Mucosa of rectum (tissue), 2 donors: ENCODE measurements around the gene PRKAG3.

Source experiments
- H3K27ac ChIP-seq, 2 donors: one replicate each; pipeline ENCODE4 v1.7.0; 2013; ENCODE audit warnings: inconsistent platforms in 2 of 2, low read depth in 2 of 2, low read length in 2 of 2
- H3K27me3 ChIP-seq, 2 donors: one replicate each; pipeline ENCODE4 v1.7.0; 2013; ENCODE audit warnings: low read length in 2 of 2; ENCODE audit not compliant: control insufficient read depth in 2 of 2, insufficient read depth in 2 of 2
- H3K36me3 ChIP-seq, 2 donors: one replicate each; pipeline ENCODE4 v1.7.0; 2013; ENCODE audit warnings: low read length in 2 of 2; ENCODE audit not compliant: control insufficient read depth in 2 of 2, insufficient read depth in 2 of 2
- H3K4me1 ChIP-seq, 2 donors: one replicate each; pipeline ENCODE4 v1.7.0; 2013; ENCODE audit warnings: low read length in 2 of 2, mild to moderate bottlenecking in 1 of 2; ENCODE audit not compliant: control insufficient read depth in 2 of 2, insufficient read depth in 2 of 2
- H3K4me3 ChIP-seq, 2 donors: one replicate each; pipeline ENCODE4 v1.7.0; 2013; ENCODE audit warnings: low read length in 2 of 2
- H3K9ac ChIP-seq, 2 donors: one replicate each; pipeline ENCODE4 v1.7.0; 2013; ENCODE audit warnings: low read length in 2 of 2, low read depth in 1 of 2, mild to moderate bottlenecking in 1 of 2
- H3K9me3 ChIP-seq, 2 donors: one replicate each; pipeline ENCODE4 v1.7.0; 2013; ENCODE audit warnings: low read length in 2 of 2; ENCODE audit not compliant: control insufficient read depth in 2 of 2
- donor health status: healthy.
- donor health status: Normal muscosa, but diverticular disease.

PRKAG3 gene

DNA sequence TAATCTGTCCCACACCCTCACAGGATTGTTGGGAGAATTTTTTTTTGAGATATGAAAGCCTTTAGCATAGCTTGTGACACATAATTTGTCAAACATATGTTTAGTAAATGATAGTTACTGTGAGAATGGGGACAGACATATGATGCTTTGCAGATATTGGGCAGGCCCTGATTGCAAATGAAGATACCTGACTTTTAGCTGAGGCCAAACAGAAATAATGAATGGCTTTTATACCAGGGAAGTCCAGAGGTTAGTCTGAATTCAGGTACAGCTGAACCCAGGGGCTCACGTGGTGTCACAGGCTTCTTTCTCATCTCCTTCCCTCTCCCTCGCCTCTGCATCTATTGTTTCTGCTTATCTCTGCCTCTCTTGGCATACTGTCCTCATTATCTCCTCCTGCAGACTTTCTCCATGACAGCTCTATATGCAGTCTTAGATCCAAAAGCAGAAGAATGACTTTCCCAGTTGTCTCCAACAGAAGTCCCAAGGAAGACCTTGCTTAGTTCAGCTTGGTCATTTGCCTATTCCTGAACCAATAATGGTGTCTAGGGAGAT is 44.2 kb upstream of the PRKAG3 start:
- peaks cover 7 to 11% of the 10 kb centered on the region in 2 donors for H3K4me1 ChIP-seq
- H3K9ac ChIP-seq = no peak overlapping the region
- H3K27me3 ChIP-seq = peaks cover 49 to 64% of the 10 kb centered on the region in 2 donors
- no peak overlapping the region for H3K27ac ChIP-seq
- no peak overlapping the region for H3K4me3 ChIP-seq
- H3K9me3 ChIP-seq = no peaks in the 10 kb centered on the region
- H3K36me3 ChIP-seq = no peaks in the 10 kb centered on the region

DNA sequence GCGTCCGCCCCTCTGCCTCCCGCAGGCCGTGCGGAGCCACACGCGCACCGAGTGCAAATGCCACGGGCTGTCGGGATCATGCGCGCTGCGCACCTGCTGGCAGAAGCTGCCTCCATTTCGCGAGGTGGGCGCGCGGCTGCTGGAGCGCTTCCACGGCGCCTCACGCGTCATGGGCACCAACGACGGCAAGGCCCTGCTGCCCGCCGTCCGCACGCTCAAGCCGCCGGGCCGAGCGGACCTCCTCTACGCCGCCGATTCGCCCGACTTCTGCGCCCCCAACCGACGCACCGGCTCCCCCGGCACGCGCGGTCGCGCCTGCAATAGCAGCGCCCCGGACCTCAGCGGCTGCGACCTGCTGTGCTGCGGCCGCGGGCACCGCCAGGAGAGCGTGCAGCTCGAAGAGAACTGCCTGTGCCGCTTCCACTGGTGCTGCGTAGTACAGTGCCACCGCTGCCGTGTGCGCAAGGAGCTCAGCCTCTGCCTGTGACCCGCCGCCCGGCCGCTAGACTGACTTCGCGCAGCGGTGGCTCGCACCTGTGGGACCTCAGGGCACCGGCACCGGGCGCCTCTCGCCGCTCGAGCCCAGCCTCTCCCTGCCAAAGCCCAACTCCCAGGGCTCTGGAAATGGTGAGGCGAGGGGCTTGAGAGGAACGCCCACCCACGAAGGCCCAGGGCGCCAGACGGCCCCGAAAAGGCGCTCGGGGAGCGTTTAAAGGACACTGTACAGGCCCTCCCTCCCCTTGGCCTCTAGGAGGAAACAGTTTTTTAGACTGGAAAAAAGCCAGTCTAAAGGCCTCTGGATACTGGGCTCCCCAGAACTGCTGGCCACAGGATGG is 42.0 kb upstream of the PRKAG3 start:
- no peak overlapping the region for H3K9ac ChIP-seq
- no peak overlapping the region for H3K4me3 ChIP-seq
- no peaks in the 10 kb centered on the region for H3K9me3 ChIP-seq
- no peaks in the 10 kb centered on the region for H3K36me3 ChIP-seq
- no peak overlapping the region for H3K27ac ChIP-seq
- H3K4me1 ChIP-seq = peaks cover 0 to 7% of the 10 kb centered on the region in 2 donors
- H3K27me3 ChIP-seq = peaks cover 46 to 66% of the 10 kb centered on the region in 2 donors

DNA sequence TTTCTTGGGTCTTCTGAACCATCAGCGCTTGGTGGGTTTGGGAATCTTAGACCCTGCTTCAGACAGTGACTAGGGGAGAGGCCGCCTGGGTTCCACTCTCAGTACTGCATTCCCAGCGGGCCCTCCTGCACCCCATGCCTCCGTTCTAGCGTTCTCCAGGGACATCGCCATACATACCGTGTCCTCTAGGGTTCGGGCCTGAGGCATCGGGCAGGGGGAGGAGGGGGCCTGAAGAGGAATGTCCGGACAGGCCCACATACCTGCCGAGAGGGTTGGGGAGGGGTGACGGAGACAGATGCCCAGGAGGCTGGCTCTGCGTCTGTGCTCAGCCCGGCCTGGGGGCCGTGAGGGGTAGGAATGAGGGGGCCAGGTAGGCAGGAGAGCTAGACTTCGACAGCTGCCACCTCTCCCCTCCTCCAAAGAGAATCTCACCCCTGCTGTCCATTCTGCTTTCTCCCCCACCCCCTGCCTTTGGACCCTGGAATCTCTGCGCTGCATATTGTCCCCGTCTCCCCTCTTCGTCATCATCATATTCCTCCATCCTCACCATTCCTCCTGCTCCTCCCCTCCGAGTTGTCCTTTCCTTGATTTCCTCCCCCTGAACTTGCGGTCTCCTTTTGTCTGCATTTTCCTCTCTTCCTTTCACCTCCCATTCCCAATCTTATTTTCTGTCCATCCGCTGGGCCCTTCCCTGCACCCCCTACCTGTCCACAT is 41.2 kb upstream of the PRKAG3 start:
- Histone ChIP-seq H3K9ac (no peak overlapping the region), H3K27me3 (peaks cover 41 to 68% of the 10 kb centered on the region in 2 donors), H3K4me3 (no peak overlapping the region), H3K36me3 (no peaks in the 10 kb centered on the region), H3K9me3 (no peaks in the 10 kb centered on the region), H3K4me1 (peaks cover 2 to 4% of the 10 kb centered on the region in 2 donors), H3K27ac (no peak overlapping the region)

DNA sequence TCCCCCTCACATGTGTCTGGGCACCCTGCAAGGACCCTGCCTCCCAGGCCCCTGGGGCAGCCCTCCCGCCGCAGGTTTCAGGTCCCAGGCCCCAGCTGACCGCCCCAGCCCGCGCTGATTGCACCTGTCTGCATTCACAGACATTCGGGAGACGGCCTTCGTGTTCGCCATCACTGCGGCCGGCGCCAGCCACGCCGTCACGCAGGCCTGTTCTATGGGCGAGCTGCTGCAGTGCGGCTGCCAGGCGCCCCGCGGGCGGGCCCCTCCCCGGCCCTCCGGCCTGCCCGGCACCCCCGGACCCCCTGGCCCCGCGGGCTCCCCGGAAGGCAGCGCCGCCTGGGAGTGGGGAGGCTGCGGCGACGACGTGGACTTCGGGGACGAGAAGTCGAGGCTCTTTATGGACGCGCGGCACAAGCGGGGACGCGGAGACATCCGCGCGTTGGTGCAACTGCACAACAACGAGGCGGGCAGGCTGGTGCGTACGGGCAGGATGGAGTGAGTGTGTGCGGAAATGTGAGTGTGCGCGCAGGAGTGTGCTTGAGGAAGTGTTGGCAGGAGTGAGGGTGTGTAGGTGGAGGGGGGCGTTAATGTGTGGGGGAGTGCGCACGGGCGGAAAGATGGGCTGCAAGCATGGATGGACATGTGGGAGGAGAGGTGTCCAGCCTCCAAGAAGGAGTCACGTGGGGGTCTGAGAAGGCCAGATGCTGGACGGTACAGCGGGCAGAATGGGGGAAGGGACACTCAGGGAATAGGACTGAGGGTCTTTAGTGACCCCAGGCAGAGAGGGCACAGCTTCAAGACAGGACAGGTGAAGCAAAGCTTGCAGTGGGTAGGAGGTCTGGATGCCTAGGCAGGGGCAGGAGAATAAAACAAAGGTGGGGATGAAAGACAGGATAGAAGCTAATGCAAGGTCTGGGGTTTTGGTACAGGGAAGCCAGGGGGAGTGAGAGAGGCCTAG is 40.0 kb upstream of the PRKAG3 start:
- Histone ChIP-seq H3K27ac (no peak overlapping the region), H3K36me3 (no peaks in the 10 kb centered on the region), H3K9ac (no peak overlapping the region), H3K9me3 (no peaks in the 10 kb centered on the region), H3K27me3 (peaks cover 37 to 61% of the 10 kb centered on the region in 2 donors), H3K4me1 (peaks cover 2 to 4% of the 10 kb centered on the region in 2 donors), H3K4me3 (peak overlapping the region; percentile 14 to 56)

DNA sequence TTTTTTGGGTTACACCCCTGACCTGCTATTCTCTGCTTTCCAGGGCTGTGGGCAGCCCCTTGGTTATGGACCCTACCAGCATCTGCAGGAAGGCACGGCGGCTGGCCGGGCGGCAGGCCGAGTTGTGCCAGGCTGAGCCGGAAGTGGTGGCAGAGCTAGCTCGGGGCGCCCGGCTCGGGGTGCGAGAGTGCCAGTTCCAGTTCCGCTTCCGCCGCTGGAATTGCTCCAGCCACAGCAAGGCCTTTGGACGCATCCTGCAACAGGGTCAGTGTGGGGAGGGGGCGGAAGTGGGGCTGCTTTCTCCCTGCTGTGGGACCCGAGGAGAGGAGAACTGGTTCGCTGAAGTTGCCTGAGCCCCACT is 39.4 kb upstream of the PRKAG3 start:
- H3K9ac ChIP-seq = no peak overlapping the region
- H3K36me3 ChIP-seq = no peaks in the 10 kb centered on the region
- peaks cover 2 to 4% of the 10 kb centered on the region in 2 donors for H3K4me1 ChIP-seq
- no peak overlapping the region for H3K27ac ChIP-seq
- peak overlapping the region; percentile 14 to 56 for H3K4me3 ChIP-seq
- H3K27me3 ChIP-seq = peaks cover 37 to 57% of the 10 kb centered on the region in 2 donors
- H3K9me3 ChIP-seq = no peaks in the 10 kb centered on the region

DNA sequence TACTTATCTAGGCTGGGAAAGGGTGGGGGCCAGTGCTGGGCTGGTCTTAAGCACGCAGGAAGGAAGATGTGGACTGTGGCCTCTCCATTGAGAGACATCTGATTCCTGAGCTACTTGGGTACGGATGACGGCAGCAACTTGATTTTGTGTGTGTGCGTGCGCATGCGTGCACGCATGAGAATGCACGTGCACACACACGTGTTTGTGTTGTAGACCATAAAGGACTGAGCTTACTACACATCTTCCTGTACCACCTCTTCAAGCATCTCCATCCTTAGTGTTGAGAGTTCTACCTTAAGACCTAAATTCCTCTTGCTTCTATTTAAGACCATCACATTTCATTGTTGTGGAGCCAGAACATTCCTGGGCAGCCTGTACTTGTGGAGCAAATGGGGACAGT is 37.5 kb upstream of the PRKAG3 start:
- Histone ChIP-seq H3K27me3 (peaks cover 33 to 58% of the 10 kb centered on the region in 2 donors), H3K27ac (no peak overlapping the region), H3K4me3 (no peak overlapping the region), H3K9ac (no peak overlapping the region), H3K4me1 (peaks cover 2 to 4% of the 10 kb centered on the region in 2 donors), H3K9me3 (no peaks in the 10 kb centered on the region), H3K36me3 (no peaks in the 10 kb centered on the region)

DNA sequence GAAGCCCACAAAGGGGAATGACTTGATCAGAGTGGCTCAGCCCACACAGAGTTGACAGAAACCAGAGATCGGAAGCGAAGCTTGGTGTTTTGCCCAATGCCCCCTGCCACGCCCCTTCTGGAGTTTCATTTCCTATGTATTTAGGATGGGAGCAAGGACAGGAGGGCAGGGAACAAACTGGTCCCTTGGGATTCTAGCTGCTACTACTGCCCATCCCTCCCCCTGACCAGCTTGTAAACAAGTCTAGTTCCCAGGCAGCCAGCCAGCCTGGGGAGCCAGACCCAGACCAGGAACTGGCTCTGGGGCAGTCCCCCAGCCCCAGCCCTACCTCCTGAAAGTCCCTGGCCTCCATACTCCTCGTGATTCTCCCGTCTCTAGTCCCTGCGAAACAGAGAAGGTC is 36.3 kb upstream of the PRKAG3 start:
- peaks cover 31 to 55% of the 10 kb centered on the region in 2 donors for H3K27me3 ChIP-seq

DNA sequence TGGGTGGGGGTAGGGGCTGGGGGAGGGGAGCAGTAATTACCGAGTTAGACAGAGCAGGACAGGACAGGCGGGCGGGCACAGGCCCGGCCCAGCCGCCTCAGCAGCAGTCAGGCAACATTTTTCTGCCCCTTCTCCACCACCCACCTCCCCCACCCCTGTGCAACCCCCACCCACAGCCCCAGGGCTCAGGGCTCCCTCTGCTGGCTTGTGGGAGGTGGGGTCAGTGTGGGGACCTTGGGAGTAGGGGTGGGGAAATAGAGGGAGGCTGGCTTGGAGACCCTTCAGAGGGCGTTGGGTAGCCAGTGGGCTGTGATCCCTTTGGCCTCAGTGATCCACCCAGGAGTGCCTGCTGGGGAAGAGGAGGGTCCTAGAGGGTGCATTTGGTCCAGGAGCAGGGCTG is 34.4 kb upstream of the PRKAG3 start:
- H3K9me3 ChIP-seq = no peaks in the 10 kb centered on the region
- H3K36me3 ChIP-seq = no peaks in the 10 kb centered on the region
- H3K4me3 ChIP-seq = no peak overlapping the region
- peaks cover 0 to 2% of the 10 kb centered on the region in 2 donors for H3K4me1 ChIP-seq
- no peak overlapping the region for H3K27ac ChIP-seq
- H3K9ac ChIP-seq = no peak overlapping the region
- H3K27me3 ChIP-seq = peaks cover 27 to 50% of the 10 kb centered on the region in 2 donors

More for the DNA sequence above, 36.3 kb upstream of the PRKAG3 start:
- Histone ChIP-seq H3K4me3 (no peak overlapping the region), H3K9ac (no peak overlapping the region), H3K9me3 (no peaks in the 10 kb centered on the region), H3K27ac (no peak overlapping the region), H3K36me3 (no peaks in the 10 kb centered on the region), H3K4me1 (peaks cover 2 to 4% of the 10 kb centered on the region in 2 donors)

DNA sequence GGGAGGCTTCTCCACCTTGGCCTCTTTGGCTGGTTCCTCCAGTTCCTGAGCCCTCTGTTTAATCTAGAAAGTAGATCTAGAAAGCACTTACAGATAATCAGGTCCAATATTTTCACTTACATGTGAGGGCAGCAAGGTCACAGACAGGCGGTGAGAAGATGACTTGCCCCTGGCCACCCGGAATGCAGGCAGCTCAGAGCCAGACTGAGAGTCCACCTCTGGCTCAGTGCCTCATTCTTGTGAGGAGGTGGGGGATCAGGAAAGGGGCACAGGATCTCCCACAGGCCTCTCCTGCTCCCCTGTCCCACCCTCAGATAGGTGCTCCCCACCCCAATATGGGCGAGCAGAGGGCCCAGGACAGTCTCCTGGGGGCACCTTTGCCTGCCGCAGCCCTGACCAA is 33.8 kb upstream of the PRKAG3 start:
- Histone ChIP-seq H3K4me3 (no peak overlapping the region), H3K27me3 (peaks cover 27 to 51% of the 10 kb centered on the region in 2 donors)

More for the DNA sequence above, 33.8 kb upstream of the PRKAG3 start:
- H3K27ac ChIP-seq = no peak overlapping the region
- no peaks in the 10 kb centered on the region for H3K36me3 ChIP-seq
- H3K9ac ChIP-seq = no peak overlapping the region
- no peaks in the 10 kb centered on the region for H3K9me3 ChIP-seq
- peaks cover 0 to 3% of the 10 kb centered on the region in 2 donors for H3K4me1 ChIP-seq
